Femur (tissue), 1 donor: ENCODE results near the gene C8A.

Experiments used
- DNase-seq: peaks from one replicate; pipeline ENCODE4 v3.0.0-alpha.2; 2017

Gene C8A

GRCh38 chr1:56838759-56839158, 15.8 kb upstream of the C8A start:
- no peak for DNase-seq

DNA sequence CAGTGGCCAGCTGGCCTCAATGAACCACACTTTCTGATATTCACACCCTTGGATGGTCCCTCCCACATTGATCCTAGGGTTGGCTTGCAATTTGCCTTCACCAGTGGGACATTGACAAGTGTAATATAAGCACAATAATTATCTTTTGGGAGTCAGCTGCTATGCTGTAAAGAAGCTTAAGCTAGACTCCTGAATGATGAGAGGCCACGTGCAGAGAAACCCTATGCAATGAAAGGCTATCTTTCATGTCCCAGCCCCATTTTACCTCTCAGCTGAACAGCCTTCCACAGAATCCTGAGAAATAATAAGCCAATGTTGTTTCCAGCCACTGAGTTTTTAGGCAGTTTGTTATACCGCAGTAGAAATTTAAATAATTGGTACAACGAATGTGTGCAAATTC, 11.1 kb upstream of the C8A start:
- DNase-seq: no peak

DNA sequence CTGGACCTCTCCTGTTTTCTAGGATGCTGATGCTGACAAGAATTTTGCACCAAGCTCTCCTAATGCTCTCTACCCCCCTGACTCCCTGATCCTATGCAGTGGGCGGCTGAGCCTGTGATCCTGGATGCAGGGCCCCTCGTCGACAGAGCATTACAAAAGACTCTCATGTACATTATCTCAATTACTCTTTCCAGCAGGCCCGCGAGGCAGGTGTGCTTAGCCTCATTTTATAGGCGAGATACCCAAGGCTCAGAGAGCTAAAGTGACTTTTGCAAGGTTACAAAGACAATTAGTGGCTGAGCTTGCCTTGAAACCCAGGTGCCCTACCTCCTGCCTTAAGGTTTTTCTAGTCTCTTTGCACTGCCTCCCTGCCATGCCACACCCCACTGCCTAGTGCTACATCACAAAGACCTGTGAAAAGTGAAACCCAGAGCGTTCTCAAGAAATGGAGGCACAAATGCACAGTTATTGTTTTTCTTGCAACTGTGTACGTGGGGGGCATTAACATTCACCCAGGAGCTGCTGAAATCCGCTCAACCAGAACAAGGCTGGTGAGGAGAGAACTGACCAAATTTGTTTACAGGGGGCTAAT, 10.0 kb upstream of the C8A start:
- DNase-seq: no peak

DNA sequence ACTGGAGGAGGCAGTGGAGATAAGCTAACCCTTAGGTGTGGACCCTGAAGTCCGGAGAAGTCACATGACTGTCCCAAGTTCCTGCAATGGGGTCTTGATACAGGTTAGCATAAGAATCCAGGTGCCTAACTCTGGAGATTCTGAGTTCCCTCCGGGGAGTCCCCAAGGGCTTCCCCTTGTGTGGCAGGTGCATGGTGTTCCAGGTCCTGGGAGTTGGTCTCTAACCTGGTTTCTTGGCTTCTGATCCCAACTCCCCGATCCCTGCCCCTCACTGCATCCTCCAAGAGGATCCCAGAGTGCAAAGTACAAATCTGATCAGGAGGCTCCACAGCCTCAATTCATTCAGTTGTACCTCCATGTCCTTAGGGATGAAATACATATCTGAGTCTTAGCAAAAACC, 9.3 kb upstream of the C8A start:
- DNase-seq: no peak

DNA sequence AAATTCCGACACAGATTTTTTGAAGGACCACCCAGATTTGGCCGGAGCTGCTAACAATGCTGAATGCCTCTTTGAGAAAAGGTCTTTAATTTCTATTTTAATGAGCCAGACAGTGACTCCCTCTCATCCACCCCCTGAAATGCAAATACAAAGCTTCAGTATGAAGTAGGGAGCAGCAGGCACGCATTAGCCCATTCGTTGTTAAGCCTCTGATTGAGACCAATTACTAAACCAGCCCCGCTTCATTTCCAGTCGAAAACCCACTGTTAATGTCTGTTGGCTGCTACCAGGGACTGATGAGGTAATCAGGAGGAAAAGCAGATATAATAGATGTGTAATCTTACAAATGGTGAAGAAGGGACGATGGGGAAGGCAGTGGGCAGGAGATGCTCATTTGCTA, 4.8 kb upstream of the C8A start:
- DNase-seq: no peak

DNA sequence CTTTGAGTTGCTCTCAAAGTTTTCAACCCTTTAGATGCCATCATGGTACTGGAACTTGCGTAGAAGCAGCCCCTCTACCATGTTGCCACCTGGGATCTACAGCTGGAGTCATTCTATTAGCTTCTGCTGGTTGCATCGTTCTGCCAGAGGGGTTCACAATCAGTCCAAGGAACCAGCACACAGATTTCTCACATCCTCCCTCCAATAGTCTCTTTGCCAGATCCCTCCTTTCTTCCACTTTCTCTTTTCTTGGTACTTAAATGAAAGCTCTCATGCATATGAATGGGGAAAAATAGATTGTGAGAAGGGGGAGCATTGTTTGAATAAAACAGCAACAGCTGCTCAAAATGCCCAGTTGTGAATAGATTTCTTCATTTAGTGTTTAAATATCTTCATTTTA, 4.2 kb upstream of the C8A start:
- DNase-seq: no peak

GRCh38 chr1:56850922-56851321, 3.7 kb upstream of the C8A start:
- DNase-seq: no peak

DNA sequence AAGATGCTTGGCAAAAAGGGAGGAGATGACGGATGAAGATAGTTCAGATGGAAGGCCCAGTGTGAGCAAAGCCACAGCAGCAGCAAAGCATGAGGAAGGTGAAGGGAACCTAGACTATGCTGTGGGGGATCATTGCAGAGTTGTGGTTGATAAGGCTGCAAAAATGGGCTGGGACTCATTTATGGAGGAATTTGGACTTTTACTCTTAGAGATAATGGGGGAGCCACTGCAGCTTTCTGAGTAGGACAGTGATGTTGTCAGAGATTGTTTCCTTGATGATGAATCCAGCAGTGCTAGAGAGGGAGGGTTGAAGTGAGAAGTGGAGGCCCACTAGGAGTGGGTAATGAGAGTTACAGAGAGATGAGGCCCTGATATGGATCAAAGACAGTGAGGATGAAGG, 2.1 kb upstream of the C8A start:
- no peak for DNase-seq

DNA sequence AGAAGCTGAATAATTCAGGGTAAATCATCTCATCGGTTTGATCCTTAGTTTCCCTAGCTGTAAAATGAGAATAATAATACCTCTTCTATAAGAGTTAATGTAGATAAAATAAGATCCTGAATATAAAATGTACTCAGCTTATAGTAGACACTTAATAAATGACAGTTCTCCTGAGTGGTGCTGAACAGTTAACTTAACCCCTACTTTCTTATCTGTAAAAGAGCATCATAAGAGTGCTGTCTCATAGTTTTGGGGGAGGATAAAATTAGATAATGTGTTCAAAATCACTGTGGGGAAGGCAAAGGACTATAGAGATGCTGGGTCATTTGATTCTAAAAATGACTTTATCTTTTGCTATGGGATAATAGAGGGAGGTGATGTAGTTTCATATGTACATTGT, 593 bp downstream of the C8A start:
- no peak for DNase-seq

GRCh38 chr1:56856186-56856585, 1.6 kb downstream of the C8A start:
- no peak for DNase-seq

GRCh38 chr1:56859287-56859686, 4.7 kb downstream of the C8A start:
- DNase-seq: no peak

DNA sequence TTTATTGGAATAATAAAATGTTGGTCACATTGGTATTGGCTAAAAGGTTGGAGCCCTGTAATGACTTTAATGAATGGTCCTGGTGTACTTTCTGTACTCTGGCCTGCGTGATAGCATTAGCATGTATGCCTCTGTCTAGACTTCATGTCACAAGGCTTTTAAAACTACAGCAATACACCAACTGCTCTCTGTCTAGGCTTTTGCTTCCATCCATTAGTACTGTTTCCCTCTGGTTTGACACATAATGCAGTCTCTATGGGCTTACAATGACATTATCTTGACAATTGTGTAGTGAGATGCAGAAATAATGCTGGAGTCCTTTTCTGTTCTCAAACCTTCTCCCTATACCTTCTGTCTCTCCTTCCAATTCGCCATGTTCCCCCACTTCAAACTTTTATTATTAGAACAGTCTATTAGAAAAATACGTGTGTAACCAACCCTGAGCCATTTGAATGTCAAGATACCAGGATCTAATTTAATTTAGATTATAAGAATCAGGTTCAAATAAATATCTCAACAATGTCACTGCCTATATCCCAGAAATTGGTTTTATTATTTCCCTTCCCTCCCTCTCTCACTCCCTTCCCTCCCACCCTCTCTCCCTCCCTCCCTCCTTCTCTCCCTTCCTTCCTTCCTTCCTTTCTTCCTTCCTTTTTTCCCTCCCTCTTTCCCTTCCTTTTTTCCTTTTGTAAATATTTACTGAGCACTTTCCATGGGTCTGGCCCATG, 8.8 kb downstream of the C8A start:
- no peak for DNase-seq

- no peak for DNase-seq
Measured at GRCh38 chr1:56864430-56864829, 9.8 kb downstream of the C8A start.

DNA sequence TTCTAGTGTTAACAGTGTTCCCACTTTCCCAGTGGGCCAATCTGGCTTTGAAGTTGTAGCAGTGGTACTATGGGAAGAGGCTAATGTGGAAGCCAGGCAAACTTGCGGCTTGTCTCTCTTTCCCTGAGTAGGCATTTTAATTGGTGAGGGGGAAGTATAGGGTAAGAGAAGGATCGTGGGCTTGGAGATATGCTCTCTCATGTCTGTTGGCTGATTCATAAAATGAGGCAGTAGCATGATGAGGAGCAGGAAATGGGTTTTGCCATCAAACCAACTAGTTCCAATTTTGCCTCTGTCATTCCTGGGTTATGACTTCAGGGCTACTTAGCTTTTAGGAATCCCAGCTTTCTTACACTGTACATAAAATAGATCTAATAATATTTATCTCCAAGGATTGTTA, 12.1 kb downstream of the C8A start:
- no peak for DNase-seq

- DNase-seq: no peak
Measured at GRCh38 chr1:56867491-56867890, 12.9 kb downstream of the C8A start.

DNA sequence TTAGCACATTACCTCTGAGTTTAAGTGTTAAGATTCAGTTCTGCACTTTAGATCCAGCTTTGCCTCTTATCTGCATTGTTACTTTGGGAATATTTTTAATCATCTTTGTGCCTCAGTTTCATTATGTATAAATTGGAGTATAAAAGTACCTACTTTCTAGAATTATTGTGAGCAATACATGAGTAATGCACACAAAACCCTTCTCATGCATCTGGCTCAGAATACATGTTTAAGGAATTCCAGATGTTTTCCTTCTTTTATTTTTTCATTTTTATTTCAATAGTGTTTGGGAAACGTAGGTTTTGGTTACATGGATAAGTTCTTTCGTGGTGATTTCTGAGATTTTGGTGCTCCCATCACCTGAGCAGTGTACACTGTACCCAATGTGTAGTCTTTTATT, 14.2 kb downstream of the C8A start:
- DNase-seq: no peak

DNA sequence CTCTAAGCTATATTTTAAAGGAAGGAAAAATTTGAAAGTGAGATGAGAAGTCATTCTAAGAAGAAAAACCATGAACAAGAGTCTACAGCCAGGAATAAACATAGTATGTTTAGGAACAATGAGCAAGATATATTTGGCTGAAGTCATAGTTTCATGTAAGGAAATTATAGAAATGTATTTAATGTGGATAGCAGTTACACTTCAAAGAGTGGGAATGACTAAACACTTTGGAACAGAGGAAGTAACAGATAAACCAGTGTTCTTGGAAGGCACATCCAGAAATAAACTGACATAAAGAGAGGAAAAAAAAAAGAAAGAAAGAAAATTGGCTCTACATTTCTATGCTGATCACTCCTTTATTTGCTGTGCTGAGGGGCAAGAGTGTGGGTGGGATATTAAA, 18.0 kb downstream of the C8A start:
- no peak for DNase-seq

GRCh38 chr1:56873213-56873612, 18.6 kb downstream of the C8A start:
- no peak for DNase-seq

GRCh38 chr1:56874689-56875088, 20.1 kb downstream of the C8A start:
- DNase-seq: no peak

GRCh38 chr1:56877973-56878372, 23.4 kb downstream of the C8A start:
- DNase-seq: no peak

- DNase-seq: no peak
Measured at GRCh38 chr1:56880774-56881173, 26.2 kb downstream of the C8A start.

DNA sequence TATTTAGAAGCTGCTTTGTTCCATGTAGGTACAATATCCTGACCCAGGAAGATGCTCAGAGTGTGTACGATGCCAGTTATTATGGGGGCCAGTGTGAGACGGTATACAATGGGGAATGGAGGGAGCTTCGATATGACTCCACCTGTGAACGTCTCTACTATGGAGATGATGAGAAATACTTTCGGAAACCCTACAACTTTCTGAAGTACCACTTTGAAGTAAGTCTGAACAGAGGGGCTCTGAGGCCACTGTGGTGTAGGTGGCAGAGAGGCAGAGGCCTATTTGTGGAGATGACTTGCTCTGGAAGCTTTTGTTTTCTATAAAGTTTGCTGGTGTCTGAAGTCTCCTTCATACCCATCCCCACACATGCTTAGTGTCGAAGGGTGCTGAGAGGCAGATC, 26.8 kb downstream of the C8A start:
- no peak for DNase-seq

- no peak for DNase-seq
Measured at GRCh38 chr1:56890229-56890628, 35.6 kb downstream of the C8A start.

GRCh38 chr1:56894014-56894413, 39.4 kb downstream of the C8A start:
- no peak for DNase-seq
